Transverse colon (tissue), 4 donors: ENCODE results near the gene SMIM17.

Experiments used
- CTCF ChIP-seq, 5 experiments: fragments of 200-600 bp in 3 of 5; fragments of 450-650 bp in 2 of 5; sonication (generic) in 3 of 5; IDR thresholded peaks; 1 replicate in 2 of 5; 2 replicates in 3 of 5; pipeline ENCODE4 v1.5.1; 2016 to 2017; ENCODE audit warnings: antibody characterized with exemption in 5 of 5, inconsistent platforms in 3 of 5, mild to moderate bottlenecking in 2 of 5, moderate library complexity in 1 of 5
- EP300 ChIP-seq: sonication (generic); formaldehyde crosslinking; IDR thresholded peaks from one replicate; pipeline ENCODE4 v1.6.1; 2017; ENCODE audit warnings: antibody characterized with exemption, low read depth
- POLR2A ChIP-seq: fragments of 450-650 bp; IDR thresholded peaks from one replicate; pipeline ENCODE4 v1.6.1; 2016; ENCODE audit warnings: antibody characterized with exemption, mild to moderate bottlenecking, moderate library complexity
- POLR2AphosphoS5 ChIP-seq, 3 donors: sonication (generic); formaldehyde crosslinking; IDR thresholded peaks; one replicate each; pipeline ENCODE4 v1.6.1; 2016; ENCODE audit warnings: antibody characterized with exemption in 3 of 3

- TF ChIP-seq CTCF (IDR thresholded peaks at IDR 0.05) (no peak), POLR2A (no peak), EP300 (no peak), POLR2AphosphoS5 (IDR thresholded peaks at IDR 0.05) (no peak)
Observed at GRCh38 chr19:56611288-56611687, 31.7 kb upstream of the SMIM17 start.
